Neuronal stem cell (in vitro differentiated cells): ENCODE results near the gene MARK2.

Experiments used
- DNase-seq: peaks from one replicate; pipeline ENCODE4 v3.0.0-alpha.2; 2013; ENCODE audit warnings: low spot score
- H2AFZ ChIP-seq: one replicate; pipeline ENCODE4 v1.6.1; 2013; ENCODE audit warnings: mild to moderate bottlenecking, low read length, inconsistent platforms
- H2AK5ac ChIP-seq: 2 replicates; pipeline ENCODE4 v1.6.1; 2013; ENCODE audit warnings: low read depth, mild to moderate bottlenecking, inconsistent platforms, low read length, moderate library complexity, mixed read lengths
- H2BK120ac ChIP-seq: 2 replicates; pipeline ENCODE4 v1.6.1; 2013; ENCODE audit warnings: low read depth, mild to moderate bottlenecking, inconsistent platforms, low read length, moderate library complexity, mixed read lengths
- H2BK12ac ChIP-seq: one replicate; pipeline ENCODE4 v1.6.1; 2013; ENCODE audit warnings: low read length, inconsistent platforms
- H2BK15ac ChIP-seq: 2 replicates; pipeline ENCODE4 v1.6.1; 2013; ENCODE audit warnings: mild to moderate bottlenecking, low read length, inconsistent platforms, mixed read lengths
- H2BK5ac ChIP-seq: one replicate; pipeline ENCODE4 v1.6.1; 2013; ENCODE audit warnings: inconsistent platforms, mild to moderate bottlenecking, low read length, moderate library complexity
- H3K14ac ChIP-seq: one replicate; pipeline ENCODE4 v1.6.1; 2013; ENCODE audit warnings: low read length, inconsistent platforms
- H3K18ac ChIP-seq: 2 replicates; pipeline ENCODE4 v1.6.1; 2013; ENCODE audit warnings: low read length, inconsistent platforms
- H3K23ac ChIP-seq: 2 replicates; pipeline ENCODE4 v1.6.1; 2013; ENCODE audit warnings: low read depth, mild to moderate bottlenecking, mixed read lengths, low read length, inconsistent platforms; ENCODE audit not compliant: poor library complexity
- H3K27ac ChIP-seq: replicated peaks from 3 replicates; pipeline ENCODE4 v1.5.1; 2013; ENCODE audit warnings: low read length, inconsistent platforms
- H3K27me3 ChIP-seq, 3 experiments: 2 replicates each; pipeline ENCODE4 v1.6.1; 2013; ENCODE audit warnings: low read length in 3 of 3, mild to moderate bottlenecking in 2 of 3, inconsistent platforms in 1 of 3, low read depth in 1 of 3, mixed read lengths in 1 of 3, moderate library complexity in 1 of 3; ENCODE audit not compliant: control insufficient read depth in 3 of 3, insufficient read depth in 3 of 3
- H3K36me3 ChIP-seq, 2 donors: replicated peaks in 1 of 2; 2 replicates each; pipeline ENCODE4 v1.6.1; 2013; ENCODE audit warnings: low read length in 2 of 2; ENCODE audit not compliant: control insufficient read depth in 2 of 2, insufficient read depth in 2 of 2
- H3K4ac ChIP-seq: 2 replicates; pipeline ENCODE4 v1.6.1; 2013; ENCODE audit warnings: inconsistent platforms, mild to moderate bottlenecking, low read length, moderate library complexity
- H3K4me1 ChIP-seq, 2 donors: 1 replicate in 1 of 2; 2 replicates in 1 of 2; pipeline ENCODE4 v1.6.1; 2013; ENCODE audit warnings: low read length in 2 of 2, low read depth in 1 of 2; ENCODE audit not compliant: control insufficient read depth in 2 of 2, insufficient read depth in 1 of 2
- H3K4me2 ChIP-seq: one replicate; pipeline ENCODE4 v1.6.1; 2013; ENCODE audit warnings: mild to moderate bottlenecking, low read length, inconsistent platforms; ENCODE audit not compliant: insufficient read depth, poor library complexity, severe bottlenecking
- H3K4me3 ChIP-seq, 2 donors: 2 replicates each; pipeline ENCODE4 v1.5.1; 2013; ENCODE audit warnings: low read length in 2 of 2, mild to moderate bottlenecking in 2 of 2, inconsistent platforms in 1 of 2, moderate library complexity in 1 of 2
- H3K79me1 ChIP-seq: one replicate; pipeline ENCODE4 v1.6.1; 2013; ENCODE audit warnings: low read depth, mild to moderate bottlenecking, inconsistent platforms, low read length, moderate library complexity
- H3K9ac ChIP-seq: one replicate; pipeline ENCODE4 v1.6.1; 2013; ENCODE audit warnings: mild to moderate bottlenecking, low read depth, low read length, inconsistent platforms; ENCODE audit not compliant: poor library complexity
- H3K9me3 ChIP-seq, 2 donors: replicated peaks in 1 of 2; 2 replicates each; pipeline versions ENCODE3 to v1.6.1; 2013; ENCODE audit warnings: low read length in 2 of 2, mild to moderate bottlenecking in 2 of 2, inconsistent platforms in 1 of 2, low read depth in 1 of 2, mixed read lengths in 1 of 2, moderate library complexity in 1 of 2; ENCODE audit not compliant: control insufficient read depth in 2 of 2, insufficient read depth in 1 of 2
- H4K8ac ChIP-seq: one replicate; pipeline ENCODE4 v1.6.1; 2013; ENCODE audit warnings: low read depth, mild to moderate bottlenecking, inconsistent platforms, low read length, moderate library complexity
- H4K91ac ChIP-seq: one replicate; pipeline ENCODE4 v1.6.1; 2013; ENCODE audit warnings: low read length, low read depth, mild to moderate bottlenecking, inconsistent platforms; ENCODE audit not compliant: poor library complexity
- WGBS, 2 donors: extraction: QIAGEN DNeasy Blood & Tissue Kit; methylation state at CpG; one replicate each; pipeline ENCODE4 v1.1.7; 2013; ENCODE audit warnings: missing lambda C conversion rate in 2 of 2, mixed read lengths in 1 of 2; ENCODE audit not compliant: insufficient read length in 2 of 2, insufficient replicate concordance in 1 of 2; ENCODE audit errors: extremely low coverage in 2 of 2; 5-methylcytosine and 5-hydroxymethylcytosine counted together

MARK2 gene

DNA sequence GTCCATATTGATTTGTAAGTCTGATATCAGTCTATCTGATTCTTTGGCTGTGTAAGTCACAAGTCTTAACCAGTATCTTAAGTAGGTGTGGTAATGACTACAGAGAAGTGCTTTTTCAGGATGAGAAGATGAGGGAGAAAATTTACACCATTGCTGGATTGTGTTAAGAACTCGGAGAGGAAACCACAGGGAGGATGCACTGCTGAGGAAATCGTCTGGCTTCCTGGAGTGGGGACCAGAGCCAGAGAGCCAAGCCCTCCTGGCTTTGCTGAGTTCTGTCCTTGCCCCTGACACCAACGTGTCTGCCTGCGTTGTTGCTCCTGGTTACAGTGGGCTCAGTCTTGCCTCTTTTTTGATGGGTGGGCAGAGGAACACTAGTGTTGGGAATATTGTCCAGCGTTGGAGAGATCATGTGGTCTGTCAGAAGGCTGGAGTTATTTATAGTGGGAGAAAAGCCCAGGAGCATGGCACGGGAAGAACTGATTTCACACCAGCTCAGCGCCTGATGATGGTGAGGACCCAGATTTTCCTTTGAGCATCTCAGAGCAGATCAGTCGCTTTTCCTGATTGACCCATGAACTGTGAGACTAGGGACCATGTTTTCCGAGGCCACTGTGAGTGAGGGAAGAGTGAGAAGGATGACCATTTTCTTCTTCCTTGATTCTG is 29.6 kb downstream of the MARK2 start:
- no peak overlapping the region for H3K18ac ChIP-seq
- no peaks in the 10 kb centered on the region for H3K9me3 ChIP-seq
- H4K8ac ChIP-seq, result no peak overlapping the region
- no peak overlapping the region for H3K4me3 ChIP-seq
- no peak overlapping the region for H2AK5ac ChIP-seq
- H3K4me2 ChIP-seq, result no peak overlapping the region
- H3K9ac ChIP-seq, result no peak overlapping the region
- WGBS, 2 donors, result no CpG with 5 or more reads among the region's 9 CpGs
- H2BK15ac ChIP-seq, result no peak overlapping the region
- peak overlapping the region; percentile 50 for H3K23ac ChIP-seq
- no peak overlapping the region for H2BK120ac ChIP-seq
- H3K14ac ChIP-seq, result no peak overlapping the region
- H3K36me3 ChIP-seq, result peaks cover 2 to 16% of the 10 kb centered on the region in 2 donors
- H2BK12ac ChIP-seq, result no peak overlapping the region
- H3K79me1 ChIP-seq, result peaks cover 8% of the 10 kb centered on the region
- no peaks in the 10 kb centered on the region for H3K27me3 ChIP-seq
- no peak overlapping the region for H2BK5ac ChIP-seq
- DNase-seq, result no peak
- H3K27ac ChIP-seq, result no peak overlapping the region
- no peak overlapping the region for H2AFZ ChIP-seq
- peaks cover 6 to 10% of the 10 kb centered on the region in 2 donors for H3K4me1 ChIP-seq
- H3K4ac ChIP-seq, result no peak overlapping the region
- H4K91ac ChIP-seq, result no peak overlapping the region

DNA sequence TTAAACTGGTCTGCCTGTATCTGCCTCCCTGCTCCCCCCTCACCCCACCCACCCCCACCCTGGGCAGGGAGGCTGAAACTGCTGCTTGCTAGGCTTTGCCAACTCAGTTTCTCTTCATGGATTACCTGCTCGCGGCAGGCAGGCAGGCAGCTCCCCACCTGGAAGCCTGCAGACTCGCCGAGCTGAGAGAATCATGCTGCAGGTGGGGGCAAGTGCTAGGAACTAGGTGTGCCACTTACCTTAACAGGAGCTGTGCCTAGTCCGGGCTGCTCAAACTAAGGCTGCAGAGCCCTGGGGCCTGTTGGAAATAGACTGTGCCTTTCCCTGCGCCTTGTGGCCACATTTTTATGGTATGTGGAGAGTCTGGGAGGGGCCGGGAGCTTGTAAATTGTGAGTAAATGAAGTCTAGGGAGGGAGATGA is 30.3 kb downstream of the MARK2 start:
- Histone ChIP-seq H3K36me3 (peaks cover 4 to 16% of the 10 kb centered on the region in 2 donors), H3K27ac (no peak overlapping the region), H4K8ac (no peak overlapping the region), H3K27me3 (no peaks in the 10 kb centered on the region), H2BK12ac (no peak overlapping the region), H2AFZ (no peak overlapping the region), H4K91ac (no peak overlapping the region), H3K23ac (no peak overlapping the region), H3K4me3 (no peak overlapping the region), H2BK120ac (no peak overlapping the region), H3K4me1 (peaks cover 6 to 12% of the 10 kb centered on the region in 2 donors), H2AK5ac (no peak overlapping the region), H3K79me1 (peaks cover 7% of the 10 kb centered on the region), H2BK5ac (no peak overlapping the region), H3K9me3 (no peaks in the 10 kb centered on the region), H3K4ac (no peak overlapping the region), H3K9ac (no peak overlapping the region), H2BK15ac (no peak overlapping the region), H3K14ac (no peak overlapping the region), H3K18ac (no peak overlapping the region), H3K4me2 (no peak overlapping the region)
- DNase-seq, result no peak
- WGBS, 2 donors, result no CpG with 5 or more reads among the region's 7 CpGs

DNA sequence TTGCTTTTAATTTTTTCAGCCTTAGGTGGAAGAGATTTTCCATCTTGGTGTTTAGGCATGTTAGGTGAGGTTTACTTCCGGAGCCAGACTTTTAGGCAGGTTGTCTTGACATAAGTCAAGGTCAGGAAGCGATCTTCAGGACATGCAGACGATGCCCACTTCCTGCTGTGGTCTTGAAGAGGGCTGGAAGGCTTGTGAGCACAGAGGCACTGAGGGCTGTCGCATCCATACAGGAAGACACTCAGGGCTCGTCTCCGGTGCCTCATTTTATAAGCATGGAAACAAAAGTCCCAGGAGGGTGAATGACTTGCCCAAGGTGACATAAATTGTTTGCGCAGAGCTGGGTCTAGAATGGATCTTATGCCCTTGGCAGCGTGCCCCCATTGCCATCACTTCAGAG is 30.8 kb downstream of the MARK2 start:
- no peak overlapping the region for H3K27ac ChIP-seq

DNA sequence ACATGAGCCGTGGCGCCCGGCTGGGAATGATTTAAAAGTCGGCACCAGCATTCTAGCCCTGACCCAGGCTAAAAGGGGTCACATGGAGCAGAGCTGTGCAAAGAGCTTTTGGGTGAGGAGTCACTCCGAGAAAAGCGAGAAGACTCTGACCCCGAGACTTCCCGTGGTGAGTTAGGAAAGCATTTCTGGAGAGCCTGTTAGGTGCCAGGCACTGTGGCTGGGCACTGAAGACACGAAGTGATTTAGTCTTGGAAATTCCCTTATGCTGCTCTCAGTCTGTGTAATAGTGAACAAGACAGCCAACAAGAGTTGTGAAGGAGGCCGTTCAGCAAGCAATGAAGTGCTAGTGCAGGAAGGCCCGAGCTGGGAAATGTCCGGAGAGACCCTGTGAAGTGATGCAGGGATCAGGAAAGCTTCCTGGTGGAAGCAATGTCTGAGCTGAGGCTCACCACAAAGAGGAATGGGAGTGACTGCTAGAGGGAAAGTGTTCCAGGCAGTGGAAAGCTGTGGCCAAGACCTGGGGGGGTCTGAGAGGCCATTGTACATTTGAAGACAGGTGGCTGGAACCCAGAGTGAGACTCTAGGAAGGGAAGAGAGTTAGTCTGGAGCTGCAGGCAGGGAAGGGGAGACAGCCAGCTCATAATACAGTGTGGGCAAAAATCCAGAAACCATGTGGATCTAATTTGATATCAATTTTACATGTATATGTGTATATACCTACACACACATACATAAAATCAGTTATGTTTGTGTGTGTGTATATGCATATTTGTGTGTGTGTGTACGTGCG is 31.6 kb downstream of the MARK2 start:
- Histone ChIP-seq H3K4ac (no peak overlapping the region), H3K14ac (no peak overlapping the region), H3K4me1 (peaks cover 6 to 7% of the 10 kb centered on the region in 2 donors), H3K4me2 (no peak overlapping the region), H3K27me3 (no peaks in the 10 kb centered on the region), H3K4me3 (no peak overlapping the region), H2BK12ac (no peak overlapping the region), H3K27ac (no peak overlapping the region), H3K79me1 (peaks cover 7% of the 10 kb centered on the region), H2AK5ac (no peak overlapping the region), H2BK15ac (no peak overlapping the region), H4K8ac (no peak overlapping the region), H2BK5ac (no peak overlapping the region), H3K9me3 (no peaks in the 10 kb centered on the region), H3K36me3 (peaks cover 4 to 16% of the 10 kb centered on the region in 2 donors), H2BK120ac (no peak overlapping the region), H3K18ac (no peak overlapping the region), H2AFZ (no peak overlapping the region), H3K9ac (no peak overlapping the region), H4K91ac (no peak overlapping the region), H3K23ac (no peak overlapping the region)
- WGBS, 2 donors, result no CpG with 5 or more reads among the region's 14 CpGs
- DNase-seq, result no peak

More for the DNA sequence above, 30.8 kb downstream of the MARK2 start:
- H2BK120ac ChIP-seq, result no peak overlapping the region
- H3K4me3 ChIP-seq, result no peak overlapping the region
- no peak overlapping the region for H3K9ac ChIP-seq
- H3K4me1 ChIP-seq, result peaks cover 6 to 12% of the 10 kb centered on the region in 2 donors
- no peak overlapping the region for H3K4me2 ChIP-seq
- no peak overlapping the region for H3K23ac ChIP-seq
- peaks cover 7% of the 10 kb centered on the region for H3K79me1 ChIP-seq
- no CpG with 5 or more reads among the region's 8 CpGs for WGBS, 2 donors
- no peak overlapping the region for H2AFZ ChIP-seq
- H2BK12ac ChIP-seq, result no peak overlapping the region
- no peak for DNase-seq
- H3K18ac ChIP-seq, result no peak overlapping the region
- no peak overlapping the region for H2BK15ac ChIP-seq
- no peak overlapping the region for H3K4ac ChIP-seq
- peaks cover 4 to 16% of the 10 kb centered on the region in 2 donors for H3K36me3 ChIP-seq
- no peaks in the 10 kb centered on the region for H3K9me3 ChIP-seq
- H3K27me3 ChIP-seq, result no peaks in the 10 kb centered on the region
- no peak overlapping the region for H2BK5ac ChIP-seq
- no peak overlapping the region for H4K91ac ChIP-seq
- no peak overlapping the region for H4K8ac ChIP-seq
- no peak overlapping the region for H2AK5ac ChIP-seq
- no peak overlapping the region for H3K14ac ChIP-seq
